NCI-H2107 treated with DMSO at 0.1 percent for 48 hours (cell line): ENCODE data around the gene METTL24.

Source experiments
- DNase-seq: peaks from one replicate; lab custom pipeline; 2025; ENCODE audit not compliant: unreplicated experiment; lab: John Stamatoyannopoulos, UW

METTL24 gene

GRCh38 chr6:110207652-110208051, 150.5 kb downstream of the METTL24 start:
- DNase-seq = no peak

- DNase-seq = no peak
Observed at GRCh38 chr6:110201151-110201884, 156.8 kb downstream of the METTL24 start.

- DNase-seq = no peak
Observed at GRCh38 chr6:110198561-110198960, 159.6 kb downstream of the METTL24 start.

GRCh38 chr6:110196874-110197273, 161.3 kb downstream of the METTL24 start:
- DNase-seq = no peak

- DNase-seq = no peak
Observed at GRCh38 chr6:110195639-110196038, 162.5 kb downstream of the METTL24 start.
